ENCODE measurements around the gene PTTG1IP.

Gene PTTG1IP

GRCh38 chr21:44898011-44898488 lies 24.6 kb upstream of the PTTG1IP start:
- Histone ChIP-seq H3K4me1 (ENCODE audit: control insufficient read depth, low read length) (no peaks in the 10 kb centered on the region), H3K9me2 (replicated peaks; ENCODE audit: control insufficient read depth, low read length) (no peaks in the 10 kb centered on the region), H3K4me3 (ENCODE audit: low read length) (no peak overlapping the region), H3K36me3 (ENCODE audit: control insufficient read depth, low read length) (no peaks in the 10 kb centered on the region), H3F3A (ENCODE audit: control insufficient read depth, insufficient read depth) (no peaks in the 10 kb centered on the region), H3K4me2 (ENCODE audit: low read length) (no peak overlapping the region), H3K27ac (ENCODE audit: low read depth, low read length) (no peak overlapping the region), H4K20me1 (ENCODE audit: control insufficient read depth, insufficient read depth, low read depth, low read length) (no peaks in the 10 kb centered on the region), H3K9me3 (ENCODE audit: control insufficient read depth, insufficient read depth, low read length) (peaks cover 11% of the 10 kb centered on the region), H3K79me2 (ENCODE audit: control insufficient read depth, low read length) (no peaks in the 10 kb centered on the region), H3K27me3 (ENCODE audit: control insufficient read depth, low read length) (peaks cover 11% of the 10 kb centered on the region; the same call in 1 of the 2 replicates)
- TF ChIP-seq CTCF (IDR thresholded peaks at IDR 0.05; ENCODE audit: low read depth, low read length, poor library complexity, severe bottlenecking): no peak
- TF ChIP-seq EZH2phosphoT487 (IDR thresholded peaks at IDR 0.05; ENCODE audit: borderline replicate concordance, low read length): no peak

DNA sequence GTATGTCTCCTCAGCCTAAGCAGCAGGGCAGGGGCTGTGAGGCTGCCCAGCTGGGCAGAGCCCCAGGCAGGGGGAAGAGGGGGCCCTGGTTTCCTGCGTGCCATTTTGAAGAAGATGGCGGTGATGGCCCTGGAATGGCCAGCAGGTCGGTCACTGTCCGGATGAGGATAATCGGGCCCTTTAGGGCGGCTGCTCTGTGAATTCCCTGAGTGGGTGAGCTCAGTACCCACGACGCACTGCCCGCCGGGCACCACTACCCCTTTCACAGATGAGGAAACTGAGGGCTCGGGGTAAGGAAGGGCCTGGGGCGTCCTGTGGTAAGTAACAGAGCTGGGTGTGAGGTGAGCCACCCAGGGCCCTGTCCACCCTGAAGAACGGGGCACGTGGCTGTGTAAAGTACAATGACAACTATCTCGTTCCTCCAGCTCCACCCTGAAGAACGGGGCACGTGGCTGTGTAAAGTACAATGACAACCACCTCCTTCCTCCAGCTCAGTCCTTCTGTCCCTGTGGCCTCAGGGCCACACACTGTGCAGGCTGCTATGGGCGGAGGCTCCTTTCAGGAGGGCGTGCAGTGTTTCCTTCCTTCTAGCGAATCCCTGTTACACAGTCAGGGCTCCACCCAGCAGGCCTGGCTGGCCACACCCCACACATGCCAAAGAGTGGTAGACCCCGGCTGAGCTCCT lies 24.0 kb upstream of the PTTG1IP start:
- H3K4me3 ChIP-seq (ENCODE audit: low read length): no peak overlapping the region
- peaks cover 11% of the 10 kb centered on the region; the same call in 1 of the 2 replicates for H3K27me3 ChIP-seq (ENCODE audit: control insufficient read depth, low read length)
- no peaks in the 10 kb centered on the region for H3F3A ChIP-seq (ENCODE audit: control insufficient read depth, insufficient read depth)
- no peaks in the 10 kb centered on the region for H4K20me1 ChIP-seq (ENCODE audit: control insufficient read depth, insufficient read depth, low read depth, low read length)
- peaks cover 8% of the 10 kb centered on the region for H3K9me3 ChIP-seq (ENCODE audit: control insufficient read depth, insufficient read depth, low read length)
- no peaks in the 10 kb centered on the region for H3K36me3 ChIP-seq (ENCODE audit: control insufficient read depth, low read length)
- no peaks in the 10 kb centered on the region for H3K4me1 ChIP-seq (ENCODE audit: control insufficient read depth, low read length)
- no peak overlapping the region for H3K4me2 ChIP-seq (ENCODE audit: low read length)
- H3K9me2 ChIP-seq (replicated peaks; ENCODE audit: control insufficient read depth, low read length): no peaks in the 10 kb centered on the region
- no peak overlapping the region for H3K27ac ChIP-seq (ENCODE audit: low read depth, low read length)
- TF ChIP-seq EZH2phosphoT487 (IDR thresholded peaks at IDR 0.05; ENCODE audit: borderline replicate concordance, low read length) (no peak), CTCF (IDR thresholded peaks at IDR 0.05; ENCODE audit: low read depth, low read length, poor library complexity, severe bottlenecking) (no peak)
- H3K79me2 ChIP-seq (ENCODE audit: control insufficient read depth, low read length): no peaks in the 10 kb centered on the region

DNA sequence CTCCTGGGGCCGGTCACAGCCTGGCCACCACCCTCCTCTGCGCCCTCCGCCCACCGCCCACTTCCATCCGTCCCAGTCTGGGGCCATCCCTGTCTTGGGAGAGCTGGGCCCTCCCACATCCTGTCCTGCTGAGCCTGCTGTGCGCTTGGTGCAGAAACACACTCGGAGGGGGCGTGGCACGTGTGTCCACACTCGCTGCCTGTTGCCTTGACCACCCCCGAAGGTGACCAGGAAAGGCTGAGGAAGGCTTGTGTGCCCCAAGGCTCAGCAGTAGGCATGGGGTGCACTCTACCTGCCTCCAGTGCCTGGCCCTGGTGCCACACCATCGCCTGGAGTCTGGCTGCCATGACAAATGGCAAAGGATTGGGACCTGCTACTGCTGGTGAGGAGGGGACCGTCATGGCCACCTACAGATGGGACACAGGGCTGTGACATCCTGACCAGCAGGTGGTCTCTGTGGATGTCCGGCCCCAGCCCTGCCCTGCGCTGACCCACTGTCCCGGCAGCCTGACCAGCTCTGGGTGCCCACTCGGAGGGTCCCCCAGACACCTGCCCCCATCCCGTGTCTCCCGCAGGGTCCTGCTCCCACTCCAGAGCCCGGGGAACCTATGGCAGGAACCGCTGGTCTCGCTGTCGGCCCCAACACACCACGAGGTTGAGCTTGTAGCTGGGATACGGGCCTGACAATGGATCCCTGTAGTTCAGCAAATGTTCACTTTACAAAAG lies 23.2 kb upstream of the PTTG1IP start:
- Histone ChIP-seq H3K4me3 (ENCODE audit: low read length) (no peak overlapping the region), H3K79me2 (ENCODE audit: control insufficient read depth, low read length) (no peaks in the 10 kb centered on the region), H3K36me3 (ENCODE audit: control insufficient read depth, low read length) (no peaks in the 10 kb centered on the region), H3K9me3 (ENCODE audit: control insufficient read depth, insufficient read depth, low read length) (peaks cover under 1% of the 10 kb centered on the region; the same call in 1 of the 2 replicates), H3K27ac (ENCODE audit: low read depth, low read length) (no peak overlapping the region), H3K27me3 (ENCODE audit: control insufficient read depth, low read length) (peaks cover 11% of the 10 kb centered on the region; the same call in 1 of the 2 replicates), H3F3A (ENCODE audit: control insufficient read depth, insufficient read depth) (no peaks in the 10 kb centered on the region), H3K9me2 (replicated peaks; ENCODE audit: control insufficient read depth, low read length) (no peaks in the 10 kb centered on the region), H4K20me1 (ENCODE audit: control insufficient read depth, insufficient read depth, low read depth, low read length) (no peaks in the 10 kb centered on the region), H3K4me1 (ENCODE audit: control insufficient read depth, low read length) (no peaks in the 10 kb centered on the region), H3K4me2 (ENCODE audit: low read length) (no peak overlapping the region)
- TF ChIP-seq EZH2phosphoT487 (IDR thresholded peaks at IDR 0.05; ENCODE audit: borderline replicate concordance, low read length) (no peak), CTCF (IDR thresholded peaks at IDR 0.05; ENCODE audit: low read depth, low read length, poor library complexity, severe bottlenecking) (no peak)
